GM13976 (cell line): Measurements from ENCODE around the gene CCDC198.

Experiments
- DNase-seq: peaks from one replicate; pipeline ENCODE4 v3.0.0; 2012; ENCODE audit warnings: low spot score
- CTCF ChIP-seq: IDR thresholded peaks from 2 replicates; pipeline ENCODE4 v1.5.1; 2012; ENCODE audit warnings: borderline replicate concordance, mild to moderate bottlenecking; ENCODE audit not compliant: insufficient read depth; ENCODE audit errors: extremely low read depth, missing control alignments, control extremely low read depth
- in situ Hi-C: fragments of 300-500 bp; cut with MboI; formaldehyde crosslinking; loops from one replicate; pipeline ENCODE4 v1.12.0; 2022; ENCODE audit warnings: low sequenced_read_pairs, mixed read lengths, inconsistent platforms; ENCODE audit not compliant: unreplicated experiment

The CCDC198 gene

GRCh38 chr14:57420986-57421385 is 72.7 kb downstream of the CCDC198 start:
- TF ChIP-seq CTCF = no peak
- in situ Hi-C loops = no loop called here
- no peak for DNase-seq

- no peak for TF ChIP-seq CTCF
- DNase-seq = no peak
- in situ Hi-C loops = no loop called here
Observed at GRCh38 chr14:57420033-57420432, 73.6 kb downstream of the CCDC198 start.
